ENCODE measurements around the gene TCF7L2. TPM values are rescaled to one million over a fixed set of nuclear protein-coding genes. Genes with fewer than 3 reads are reported as not detected.
"Not testable (repeated sequence)": the region's sequence is repeated elsewhere in the genome, so short reads cannot be mapped to it uniquely, and the experiment has no call there.

TCF7L2 gene
- total RNA-seq, 1 donor from 2014 or later = 1.3 TPM

DNA sequence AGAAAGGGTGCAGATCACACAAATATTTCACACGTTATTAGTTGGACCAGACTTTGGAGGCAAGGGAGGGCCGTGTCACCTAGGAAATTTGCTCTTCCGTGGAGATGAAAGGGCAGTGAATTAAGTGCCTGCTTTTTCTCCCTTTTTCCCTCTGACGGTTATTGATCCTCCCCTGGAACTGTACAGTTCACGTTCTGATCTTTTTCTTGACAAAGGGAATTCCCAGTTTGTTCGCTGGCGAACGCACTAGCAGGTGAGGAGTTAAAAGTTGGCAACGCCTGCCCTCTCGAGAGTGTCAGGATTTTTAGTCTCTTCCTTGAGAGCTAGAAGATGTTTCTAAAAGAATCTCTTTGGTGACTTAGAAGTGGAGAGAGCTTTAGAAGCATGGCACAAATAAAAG, 111.5 kb downstream of the TCF7L2 start:
- DNase-seq (ENCODE audit: low read depth in 2 of 2) = no peak

DNA sequence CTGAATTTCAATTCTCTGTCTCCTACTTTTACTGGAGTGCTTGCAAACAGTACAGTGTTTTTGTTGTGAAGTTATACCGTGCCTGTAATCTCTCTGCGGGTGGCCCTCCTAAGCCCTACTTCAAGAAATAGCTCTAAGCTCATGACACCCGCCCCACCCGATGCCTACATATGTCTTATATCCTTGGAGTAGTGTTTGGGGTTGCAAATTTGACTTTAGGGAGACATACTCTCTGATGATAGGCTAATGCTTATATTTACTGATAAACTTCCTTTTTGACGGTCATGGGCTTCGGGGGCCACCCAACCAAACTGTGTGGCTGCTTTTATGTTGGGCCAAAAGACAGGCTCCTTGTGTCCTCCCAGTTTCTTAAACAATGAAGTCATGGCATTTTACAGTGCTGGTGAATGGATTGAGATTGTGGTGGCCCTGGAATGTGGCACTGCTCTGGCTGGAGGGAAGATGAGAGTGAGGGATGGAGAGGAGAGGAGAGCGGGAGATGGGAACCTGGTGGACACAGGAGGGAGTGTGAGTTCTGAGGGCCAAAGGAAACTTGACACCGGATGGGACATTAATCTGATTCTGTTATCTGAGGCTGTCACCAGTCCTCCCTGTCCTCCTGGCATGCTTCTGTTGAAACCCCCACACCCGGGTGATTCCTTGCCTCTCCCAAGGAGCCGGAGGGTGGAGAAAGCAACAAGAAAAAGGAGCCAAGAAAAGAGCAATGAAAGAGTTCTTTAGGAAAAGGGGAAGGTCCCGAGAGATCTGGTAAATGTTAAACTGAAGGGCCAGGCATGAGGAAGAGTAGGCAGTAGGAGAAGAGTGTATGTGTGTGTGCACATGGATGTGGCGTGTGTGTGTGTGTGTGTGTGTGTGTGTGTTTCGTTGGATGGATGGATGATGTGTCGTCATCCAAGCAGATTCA, 113.3 kb downstream of the TCF7L2 start:
- no peak for DNase-seq (ENCODE audit: low read depth in 2 of 2)

DNA sequence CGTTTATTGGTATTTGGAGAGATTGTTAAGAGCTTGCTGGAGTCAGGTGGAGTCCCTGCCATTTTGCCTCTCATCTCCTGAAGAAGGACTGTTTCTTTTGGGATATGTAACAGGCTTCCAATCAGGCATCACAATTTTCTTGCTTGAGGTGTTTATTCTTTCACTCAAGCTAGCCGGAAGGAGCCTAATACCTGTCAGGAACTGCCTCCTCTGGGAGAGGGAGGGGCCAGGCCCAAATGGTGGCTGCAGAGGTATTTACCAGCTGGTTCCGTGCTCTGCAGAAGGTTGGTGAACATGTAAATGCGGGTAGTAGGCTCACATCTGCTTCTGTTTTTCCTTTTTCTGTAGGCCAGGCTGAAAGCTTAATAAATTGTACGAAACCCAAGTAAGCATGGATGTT, 114.0 kb downstream of the TCF7L2 start:
- DNase-seq (ENCODE audit: low read depth in 2 of 2) = no peak

DNA sequence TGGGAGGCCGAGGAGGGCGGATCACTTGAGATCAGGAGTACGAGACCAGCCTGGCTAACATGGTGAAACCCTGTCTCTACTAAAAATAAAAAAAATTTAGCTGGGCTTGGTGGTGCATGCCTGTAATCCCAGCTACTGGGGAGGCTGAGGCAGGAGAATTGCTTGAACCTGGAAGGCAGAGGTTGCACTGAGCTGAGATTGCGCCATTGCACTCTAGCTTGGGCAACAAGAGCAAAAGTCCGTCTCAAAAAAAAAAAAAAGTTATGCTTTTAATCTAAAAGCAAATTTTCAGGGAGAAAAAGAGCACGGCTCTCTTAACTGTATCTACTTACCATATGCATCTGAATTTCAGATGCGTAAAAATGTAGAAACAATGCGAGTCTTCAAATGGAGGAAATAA, 116.1 kb downstream of the TCF7L2 start:
- not testable (repeated sequence) for DNase-seq (ENCODE audit: low read depth in 2 of 2)

DNA sequence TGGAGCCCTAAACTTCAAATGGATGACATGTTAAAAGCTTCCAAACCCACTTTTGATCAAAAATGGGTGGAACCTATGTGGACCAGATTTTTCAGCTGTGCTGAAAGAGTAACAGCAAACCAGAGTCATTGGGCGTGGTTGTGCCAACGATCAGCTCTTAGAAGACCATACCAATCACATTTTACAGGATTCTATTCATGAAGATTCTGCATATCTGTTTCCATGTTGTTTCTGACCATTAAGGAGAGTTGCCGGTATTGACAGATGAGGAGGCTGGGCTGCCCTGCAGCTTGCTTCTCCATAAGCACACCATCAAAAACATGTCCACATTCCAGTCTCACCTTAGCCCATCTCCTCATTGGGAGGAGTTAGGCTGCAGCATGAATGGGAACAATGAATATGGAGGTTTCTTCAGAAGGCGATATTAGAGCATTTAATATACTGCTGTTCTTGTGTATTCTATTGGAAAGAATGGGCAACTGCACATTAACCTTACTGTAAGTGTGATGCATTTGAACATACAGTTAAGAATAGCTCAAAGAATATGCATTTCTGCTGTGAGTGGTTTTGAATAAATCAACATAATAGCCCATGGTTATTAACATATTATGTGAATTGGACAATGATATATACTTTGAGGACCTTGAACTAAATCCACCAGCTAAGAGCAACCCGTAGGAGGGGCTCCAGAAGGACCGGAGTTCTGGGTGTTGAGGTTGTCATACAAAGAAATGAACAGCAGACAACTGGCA, 116.7 kb downstream of the TCF7L2 start:
- DNase-seq (ENCODE audit: low read depth in 2 of 2) = no peak

DNA sequence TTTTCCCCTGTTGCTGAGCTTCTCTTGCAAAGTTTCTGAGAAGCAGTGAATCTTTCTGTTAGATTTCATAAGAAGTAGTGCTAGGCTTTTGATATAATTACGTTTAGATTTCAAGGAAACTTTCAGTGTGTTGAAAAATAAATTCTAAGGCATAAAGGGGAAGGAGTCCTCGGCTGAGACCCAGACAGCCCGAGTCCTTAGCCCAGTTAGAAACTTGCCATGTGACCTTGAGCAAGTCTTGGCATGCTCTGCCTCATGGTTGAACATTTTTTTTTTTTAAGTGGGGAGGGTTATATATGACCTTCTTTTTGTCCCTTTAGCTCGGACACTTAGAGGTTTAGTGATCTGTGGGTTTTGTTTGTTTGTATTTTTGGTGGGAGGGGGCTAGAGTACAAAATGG, 117.5 kb downstream of the TCF7L2 start:
- DNase-seq (ENCODE audit: low read depth in 2 of 2) = no peak

DNA sequence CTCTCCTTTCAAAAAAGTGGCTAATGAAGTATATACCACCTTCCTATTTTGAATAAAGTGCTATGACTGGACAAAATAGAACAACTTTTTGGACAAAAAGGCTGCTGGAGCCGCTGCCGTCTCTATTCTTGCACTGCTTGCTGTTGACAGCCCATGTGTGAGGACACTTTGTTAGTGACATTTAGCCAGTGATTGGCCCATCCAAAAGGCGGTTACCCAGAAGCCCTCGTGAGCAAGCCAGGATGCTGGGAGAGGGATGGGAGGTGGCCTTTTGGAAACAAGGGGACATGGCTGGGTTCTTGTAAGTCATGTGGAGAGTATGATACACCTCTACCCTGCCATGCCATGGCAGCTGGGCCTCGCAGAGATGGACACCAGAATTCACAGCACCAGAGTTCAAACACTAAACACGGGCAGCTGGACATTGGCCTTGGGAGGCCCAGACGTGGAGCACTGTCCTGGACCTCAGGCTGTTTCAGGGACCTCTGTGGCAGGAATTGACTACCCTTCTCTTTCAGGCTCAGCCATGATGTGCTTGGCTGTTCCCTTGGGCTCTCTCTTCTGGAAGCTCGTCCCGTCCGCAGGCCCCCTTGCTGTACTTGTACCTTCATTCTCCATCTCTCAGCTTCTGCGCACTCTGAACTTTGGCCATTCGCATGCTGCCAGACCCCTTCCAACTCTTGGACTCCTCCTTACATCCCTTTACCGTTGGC, 118.3 kb downstream of the TCF7L2 start:
- DNase-seq (ENCODE audit: low read depth in 2 of 2) = no peak

DNA sequence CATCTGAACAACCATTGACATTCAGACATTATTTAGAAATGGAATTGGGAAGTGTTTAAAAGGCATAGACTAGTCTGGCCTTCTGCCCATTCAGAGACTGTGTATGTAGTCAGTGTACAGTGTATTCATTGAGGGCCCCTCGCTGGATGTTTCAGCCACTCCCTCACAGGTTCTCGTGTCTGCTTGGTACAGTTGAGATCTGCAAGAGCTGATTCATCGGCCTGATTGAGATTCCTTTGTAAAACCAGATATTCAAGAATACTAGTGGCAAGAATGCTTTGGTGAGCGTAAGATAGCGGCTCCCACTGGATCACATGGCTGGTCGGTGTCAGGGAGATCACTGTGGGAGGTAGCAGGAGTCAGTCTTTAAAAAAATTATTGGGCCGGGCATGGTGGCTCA, 119.5 kb downstream of the TCF7L2 start:
- no peak for DNase-seq (ENCODE audit: low read depth in 2 of 2)

DNA sequence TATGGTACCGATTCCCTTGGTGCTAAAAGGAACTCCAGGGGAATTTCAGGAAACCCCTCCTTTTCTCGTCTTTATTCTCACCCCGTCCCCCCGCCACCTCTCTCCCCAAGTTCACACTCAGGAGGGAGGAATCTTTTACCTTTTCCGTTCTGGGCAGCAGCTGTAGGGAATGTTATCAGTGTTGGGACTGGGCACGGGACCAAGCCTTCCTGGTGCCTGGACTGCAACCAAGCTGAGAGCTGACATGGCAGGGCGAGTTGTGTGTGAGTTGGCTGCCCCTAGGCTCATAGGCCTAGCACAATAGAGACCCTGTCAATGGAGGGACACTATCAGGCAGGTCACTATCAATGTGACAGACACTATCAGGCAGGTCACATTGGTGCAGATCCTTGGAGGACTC, 121.4 kb downstream of the TCF7L2 start:
- DNase-seq (ENCODE audit: low read depth in 2 of 2) = peak; percentile 66 to 88

DNA sequence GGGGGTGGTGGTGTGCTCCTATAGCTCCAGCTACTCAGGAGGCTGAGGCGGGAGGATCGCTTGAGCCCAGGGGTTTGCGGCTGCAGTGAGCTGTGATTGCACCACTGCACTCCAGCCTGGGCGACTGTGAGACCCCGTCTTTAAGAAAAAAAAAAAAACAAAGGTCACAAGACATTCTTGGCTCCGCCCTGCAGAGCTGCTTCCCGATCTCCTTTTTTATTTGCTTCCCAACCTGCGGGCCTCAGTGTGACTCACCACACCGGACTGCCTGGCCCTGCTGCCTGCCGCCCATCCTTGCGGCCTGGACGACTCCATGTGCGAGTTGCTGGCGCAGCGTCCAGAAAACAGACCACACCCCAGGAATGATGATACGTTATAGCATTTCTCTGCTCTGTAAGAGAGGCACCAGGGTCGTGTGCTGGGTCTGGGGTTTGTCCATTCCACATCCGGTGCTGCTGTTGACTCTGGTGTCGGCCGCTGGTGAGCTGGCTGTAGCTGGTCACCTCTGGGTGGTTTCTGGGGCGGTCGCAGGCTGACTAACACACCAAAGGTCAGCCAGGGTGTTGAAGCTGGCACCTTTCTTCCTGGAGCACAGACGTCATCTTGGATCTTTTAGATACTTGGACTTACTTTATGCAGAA, 123.6 kb downstream of the TCF7L2 start:
- peak in 1 of 2 donors; percentile 93 for DNase-seq (ENCODE audit: low read depth in 2 of 2)

DNA sequence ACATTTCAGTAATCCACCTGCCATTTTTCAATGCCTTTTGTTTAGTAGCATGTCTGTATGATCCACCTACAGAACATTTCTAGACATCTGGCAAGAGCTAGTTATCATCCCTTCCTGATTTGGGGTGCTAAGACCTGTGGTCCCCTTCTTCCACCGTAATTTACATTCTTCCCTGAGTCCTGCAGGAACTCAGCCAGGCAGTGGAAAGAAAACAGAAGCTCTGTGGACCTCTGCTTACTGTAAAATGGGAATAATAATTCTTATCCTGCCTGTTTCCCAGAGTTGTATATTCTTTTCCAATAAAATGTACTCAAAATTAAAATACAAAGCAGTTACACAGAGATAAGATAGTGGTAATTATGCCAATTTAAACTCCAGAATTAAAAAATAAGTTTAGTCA, 126.9 kb downstream of the TCF7L2 start:
- no peak for DNase-seq (ENCODE audit: low read depth in 2 of 2)

DNA sequence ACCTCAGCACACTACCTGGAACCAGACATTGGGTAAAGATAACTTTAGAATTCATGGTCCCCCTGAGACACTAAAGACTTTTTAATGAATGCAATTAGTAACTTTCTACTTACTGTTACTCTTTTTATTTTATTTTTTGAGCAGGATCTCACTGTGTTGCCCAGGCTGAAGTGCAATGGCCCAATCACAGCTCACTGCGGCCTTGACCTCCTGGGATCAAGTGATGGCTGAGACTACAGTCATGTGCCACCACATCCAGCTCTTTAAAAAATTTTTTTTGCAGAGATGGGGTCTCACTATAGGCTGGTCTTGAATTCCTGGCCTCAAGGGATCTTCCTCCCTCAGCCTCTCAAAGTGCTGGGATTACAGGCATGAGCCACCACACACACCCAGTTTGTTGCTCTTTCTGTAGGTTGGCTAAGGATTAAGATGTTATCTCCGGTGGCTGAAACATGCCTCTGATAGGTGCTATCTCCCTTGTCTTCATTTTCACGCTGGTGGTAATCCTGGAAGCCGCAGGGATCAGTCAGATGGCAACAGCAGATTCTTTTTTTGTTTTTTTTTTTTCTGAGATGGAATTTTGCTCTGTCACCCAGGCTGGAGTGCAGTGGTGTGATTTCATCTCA, 128.3 kb downstream of the TCF7L2 start:
- no peak for DNase-seq (ENCODE audit: low read depth in 2 of 2)

DNA sequence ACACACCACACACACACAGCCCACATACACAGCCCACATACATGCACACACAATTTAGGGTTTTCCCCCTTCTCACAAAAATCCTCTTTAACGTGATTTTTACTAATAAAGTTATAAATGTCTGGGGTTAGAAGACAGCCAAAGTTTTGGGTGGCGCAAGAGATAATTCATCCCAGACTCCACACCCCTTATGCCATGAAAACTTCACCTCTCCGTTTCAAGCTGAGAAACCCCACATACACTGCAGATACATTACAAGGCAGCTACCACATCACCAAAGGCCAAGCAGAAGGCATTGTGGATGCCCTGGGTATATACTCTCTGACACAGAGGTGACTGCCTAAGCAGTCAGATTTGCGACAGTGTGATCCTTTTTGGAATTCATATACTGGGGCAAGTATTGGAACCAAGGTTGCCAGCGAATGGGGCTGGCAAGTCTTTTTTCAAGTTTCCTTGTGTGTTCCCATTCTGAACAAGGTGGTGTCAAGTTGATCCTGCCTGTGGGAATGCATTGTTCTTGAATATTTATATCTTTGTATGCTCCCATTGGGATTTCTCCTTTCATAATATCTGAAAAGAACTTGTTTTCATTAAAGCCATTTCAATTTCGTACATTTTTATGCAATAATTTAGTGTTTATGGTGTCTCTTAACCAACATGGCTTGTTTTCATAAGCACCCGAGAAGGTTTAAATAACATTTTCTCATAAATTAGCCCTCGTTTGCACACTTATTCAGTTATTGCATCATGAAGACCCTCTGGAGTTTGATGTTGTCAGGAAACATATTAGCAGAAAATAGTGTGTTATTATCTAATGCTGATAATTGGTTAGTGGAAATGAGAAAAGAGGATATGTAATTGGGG, 130.2 kb downstream of the TCF7L2 start:
- DNase-seq (ENCODE audit: low read depth in 2 of 2) = no peak

DNA sequence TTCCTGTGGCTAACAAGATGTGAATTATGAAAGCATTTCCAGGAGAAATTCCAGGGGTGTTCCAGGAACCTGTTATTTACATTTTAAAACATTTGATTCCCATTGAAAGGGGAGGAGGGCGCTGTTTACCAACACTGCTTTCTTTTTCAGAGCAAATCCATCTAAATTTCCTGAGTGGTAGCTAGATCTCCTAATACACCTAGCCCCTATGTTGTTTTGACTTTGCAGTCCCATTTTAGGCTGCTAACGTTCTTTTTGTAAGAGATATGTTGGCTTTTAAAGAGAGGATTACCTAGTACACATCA, 130.8 kb downstream of the TCF7L2 start:
- DNase-seq (ENCODE audit: low read depth in 2 of 2) = no peak

DNA sequence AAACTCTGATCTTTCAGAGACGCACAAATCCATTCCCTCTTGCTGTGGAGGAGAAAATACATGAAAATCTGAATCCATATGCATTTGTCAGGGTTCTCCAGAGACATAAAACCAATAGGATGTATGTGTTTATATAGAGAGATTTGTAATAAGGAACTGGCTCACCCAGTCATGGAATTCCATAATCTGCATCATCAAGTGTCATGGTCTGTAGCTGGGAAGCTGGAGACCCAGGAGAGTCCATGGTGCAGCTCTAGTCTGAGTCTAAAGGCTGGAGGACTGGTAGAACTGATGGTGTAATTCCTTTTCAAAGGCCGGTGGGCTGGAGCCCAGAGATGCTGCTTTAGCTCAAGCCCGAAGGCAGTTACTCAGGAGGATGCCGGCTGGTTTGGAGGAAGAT, 134.0 kb downstream of the TCF7L2 start:
- no peak for DNase-seq (ENCODE audit: low read depth in 2 of 2)

DNA sequence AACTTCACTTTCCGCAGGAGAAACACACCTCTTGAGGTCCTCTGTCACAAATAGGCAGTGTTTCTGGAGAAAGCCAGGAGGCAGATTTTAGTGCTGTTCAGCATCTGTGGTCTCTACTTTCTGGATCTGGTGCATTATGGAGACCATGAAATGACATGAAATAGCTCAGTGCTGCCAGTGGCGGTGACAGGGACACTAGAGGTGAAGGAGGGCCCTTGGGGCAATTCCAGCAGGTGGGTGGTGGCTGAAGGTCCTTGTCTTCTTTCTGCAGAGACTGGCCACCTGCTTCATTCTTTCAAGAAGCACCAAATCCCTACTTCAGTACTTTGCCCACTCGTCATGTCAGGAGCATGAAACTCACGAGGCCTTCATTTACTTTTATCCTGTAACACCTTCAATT, 135.7 kb downstream of the TCF7L2 start:
- DNase-seq (ENCODE audit: low read depth in 2 of 2) = no peak

DNA sequence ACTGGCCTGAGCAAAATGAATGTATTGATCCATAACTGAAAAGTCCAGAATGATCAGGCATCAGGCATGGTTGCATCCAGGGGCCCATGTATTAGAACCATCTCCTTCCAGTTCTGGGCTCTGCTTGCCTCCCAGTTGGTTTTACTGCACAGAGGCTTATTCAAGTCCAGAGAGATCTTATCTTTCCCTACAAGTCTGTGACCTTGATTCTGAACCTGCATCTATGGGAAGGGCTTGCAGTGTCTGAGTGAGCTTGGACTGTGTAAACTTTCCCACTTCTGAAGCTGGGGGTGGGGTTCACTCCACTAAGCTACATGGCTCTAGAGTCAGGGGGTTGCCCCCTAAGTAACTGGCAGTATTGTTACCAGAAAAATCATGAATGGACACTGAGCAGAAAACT, 136.2 kb downstream of the TCF7L2 start:
- peak in 1 of 2 donors; percentile 57 for DNase-seq (ENCODE audit: low read depth in 2 of 2)

DNA sequence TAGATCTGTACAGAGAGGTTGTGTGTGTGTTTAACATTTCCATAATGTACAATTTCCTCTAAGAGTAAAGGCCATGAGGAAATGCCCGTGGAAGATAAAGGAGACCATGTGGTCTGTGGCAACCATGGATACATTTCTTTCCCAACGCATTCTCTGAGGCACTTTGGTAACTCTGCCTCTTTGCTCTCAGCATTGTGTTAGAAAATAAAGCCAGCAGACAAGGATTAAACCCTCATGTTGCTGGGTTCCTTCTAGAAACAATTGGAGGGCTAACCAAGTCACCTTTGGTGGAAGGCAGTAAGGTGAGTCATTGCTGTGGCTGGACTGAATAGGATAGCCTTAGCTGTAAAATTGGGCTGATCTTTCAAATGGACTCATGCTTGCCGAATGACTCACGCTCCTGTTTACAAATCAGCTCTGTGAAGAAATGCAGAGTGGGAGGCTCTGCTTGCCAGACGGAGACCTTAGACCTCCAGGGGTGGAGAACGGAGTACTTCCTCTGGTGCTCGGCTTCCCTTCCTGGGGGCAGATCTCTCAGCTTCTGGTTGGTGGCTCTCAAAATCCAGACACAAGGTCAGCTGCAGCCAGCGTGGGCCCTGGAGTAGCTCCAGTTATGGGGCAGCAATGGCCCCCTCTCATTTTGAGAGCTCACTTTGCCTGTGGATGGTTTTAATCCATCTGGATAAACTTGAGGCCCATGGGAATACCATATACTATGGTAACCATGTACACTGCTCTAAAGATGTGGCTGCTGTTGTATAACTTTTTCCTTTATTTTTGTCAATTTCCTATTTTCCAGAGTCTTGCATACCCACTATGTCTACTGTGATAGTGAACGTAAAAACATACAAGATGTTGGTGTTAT, 137.3 kb downstream of the TCF7L2 start:
- DNase-seq (ENCODE audit: low read depth in 2 of 2) = peak; percentile 55 to 99

DNA sequence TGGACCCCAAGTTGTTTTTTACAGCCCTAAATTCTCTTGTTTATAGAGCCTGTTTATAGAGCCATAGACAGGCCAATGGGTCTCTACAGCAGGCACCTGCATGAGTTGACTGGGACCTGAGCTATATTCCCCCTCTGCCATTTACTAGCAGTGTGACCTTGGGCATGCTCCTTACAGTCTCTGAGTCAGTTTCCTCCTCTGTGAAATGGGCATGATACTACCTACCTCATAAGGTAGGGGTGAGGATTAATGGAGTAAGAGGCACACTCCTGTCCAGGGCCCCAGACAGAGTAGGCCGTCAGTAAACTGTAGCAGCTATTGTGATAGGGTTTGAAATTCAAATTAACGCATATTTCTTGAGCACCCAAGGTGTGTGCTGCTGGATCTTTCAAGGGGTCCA, 138.1 kb downstream of the TCF7L2 start:
- DNase-seq (ENCODE audit: low read depth in 2 of 2) = no peak

Measured in dermis microvascular lymphatic vessel endothelial cell (primary cell).